GM12892 (cell line): ENCODE measurements around the gene JAG2.

ENCODE experiments used
- DNase-seq: peaks from one replicate; pipeline ENCODE4 v3.0.0; 2011; ENCODE audit not compliant: insufficient read length
- FAIRE-seq: peaks from 2 replicates; lab custom pipeline; 2011; peaks lifted over from hg19 to GRCh38; lab: Jason Lieb, UNC
- POLR2A ChIP-seq: IDR thresholded peaks from 2 replicates; pipeline ENCODE4 v1.6.1; 2011; ENCODE audit warnings: low read depth, low read length, control low read depth
- POLR2AphosphoS5 ChIP-seq: IDR thresholded peaks from 2 replicates; pipeline ENCODE4 v1.6.1; 2011; ENCODE audit warnings: low read depth, low read length, control low read depth
- TAF1 ChIP-seq: IDR thresholded peaks from 2 replicates; pipeline ENCODE4 v1.6.1; 2011; ENCODE audit warnings: low read depth, mild to moderate bottlenecking, control low read depth, low read length, borderline replicate concordance

Gene JAG2

DNA sequence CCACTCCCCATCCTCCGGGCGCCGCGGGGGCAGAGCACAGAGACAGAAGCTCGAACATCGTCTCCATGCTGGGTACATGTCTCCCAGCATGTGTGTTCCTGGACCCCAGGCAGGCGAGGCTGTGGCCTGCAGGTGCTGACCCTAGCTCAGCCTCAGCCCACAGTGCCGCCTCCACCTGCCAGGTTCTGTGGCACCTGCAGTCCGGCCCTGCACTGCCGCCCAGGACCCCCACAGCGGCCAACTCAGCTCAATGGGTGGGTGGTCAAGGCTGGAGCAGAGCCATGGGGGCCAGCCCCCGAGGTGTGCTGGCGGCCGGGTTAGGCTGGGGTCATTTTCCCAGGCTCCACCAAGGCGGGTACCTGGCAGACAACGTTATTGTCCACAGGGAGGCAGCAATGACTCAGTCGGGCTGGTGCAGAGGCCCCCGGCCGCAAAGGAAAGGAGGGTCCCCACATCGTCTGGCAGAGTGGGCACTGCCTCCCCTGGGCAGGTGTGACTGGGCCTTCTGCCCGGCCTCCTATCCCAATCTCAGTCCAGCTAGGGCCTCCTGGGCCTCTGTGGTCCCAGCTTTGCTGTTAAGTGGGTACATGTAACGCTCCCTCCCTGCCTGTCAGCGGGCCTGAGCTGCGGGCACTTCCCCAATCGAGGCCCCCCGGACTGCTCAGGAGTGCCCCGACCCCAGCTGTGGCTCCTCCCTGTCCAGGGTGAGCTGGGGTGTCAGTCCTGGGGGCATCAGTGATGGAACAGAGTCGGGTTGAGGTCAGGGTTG, 32.8 kb upstream of the JAG2 start:
- DNase-seq (no peak), FAIRE-seq (no peak)
- TF ChIP-seq TAF1 (no peak), POLR2AphosphoS5 (no peak), POLR2A (no peak)

DNA sequence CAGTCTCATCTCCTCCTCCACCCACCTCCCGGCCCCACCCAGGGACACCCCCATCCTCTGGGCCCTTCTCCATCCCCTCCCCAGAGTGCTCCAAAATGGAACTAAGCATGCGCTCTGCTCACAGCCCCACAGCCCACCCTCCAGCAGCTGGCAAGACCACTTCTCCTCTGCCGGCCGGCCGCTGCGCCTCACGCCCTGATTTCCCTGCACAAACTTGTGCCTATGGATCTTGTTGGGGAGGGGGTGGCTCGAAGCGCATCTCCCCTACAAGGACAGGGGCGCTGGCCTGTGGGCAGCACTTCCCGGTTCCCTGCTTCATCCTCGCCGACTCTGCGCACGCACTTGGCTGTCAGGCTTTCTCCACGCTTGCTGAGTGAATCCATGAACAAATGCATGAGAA, 32.1 kb upstream of the JAG2 start:
- TF ChIP-seq POLR2A = no peak
- TF ChIP-seq POLR2AphosphoS5 = no peak
- TF ChIP-seq TAF1 = no peak
- FAIRE-seq = no peak
- DNase-seq = no peak

DNA sequence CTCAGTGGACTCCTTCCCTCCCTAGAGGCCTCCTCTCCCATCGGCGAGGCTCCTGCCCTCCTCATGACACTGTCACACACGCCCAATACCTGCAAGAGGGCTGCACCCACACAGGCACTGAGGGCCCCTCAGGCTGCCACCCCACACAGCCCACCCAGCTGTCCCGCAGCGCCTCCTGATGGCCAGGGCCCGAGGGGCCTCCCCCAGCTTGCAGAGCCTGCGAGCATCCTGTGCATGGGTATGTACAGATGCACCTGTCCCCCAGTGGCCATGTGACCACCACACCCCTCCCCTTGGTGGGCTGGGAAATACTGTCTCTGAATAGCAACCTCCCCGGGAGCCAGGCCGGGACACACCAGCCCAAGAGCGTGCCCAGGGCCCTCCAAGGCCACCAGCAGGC, 31.5 kb upstream of the JAG2 start:
- DNase-seq (no peak), FAIRE-seq (no peak)
- no peak for TF ChIP-seq POLR2AphosphoS5
- no peak for TF ChIP-seq TAF1
- TF ChIP-seq POLR2A = no peak

DNA sequence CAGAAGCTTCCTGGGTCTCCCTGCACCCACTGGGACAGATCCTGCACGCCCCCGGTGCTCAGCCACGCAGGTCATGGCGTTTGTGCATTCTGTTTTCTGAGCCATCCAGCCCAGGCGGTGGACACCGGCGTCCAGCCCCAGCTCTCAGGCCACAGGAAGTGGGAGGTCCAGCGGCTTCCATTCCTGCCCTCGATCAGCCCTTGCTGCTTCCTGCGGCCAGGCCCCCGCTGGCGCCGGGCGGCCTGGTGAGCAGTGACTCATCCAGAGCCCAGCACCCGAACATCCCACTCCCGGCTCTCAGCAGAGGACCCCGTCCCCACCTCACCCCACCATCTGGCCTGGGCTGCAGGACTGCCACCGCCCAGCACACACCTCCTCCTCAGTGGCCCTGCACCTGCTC, 30.5 kb upstream of the JAG2 start:
- TF ChIP-seq POLR2AphosphoS5 (no peak), TAF1 (no peak), POLR2A (no peak)
- no peak for FAIRE-seq
- DNase-seq = no peak

DNA sequence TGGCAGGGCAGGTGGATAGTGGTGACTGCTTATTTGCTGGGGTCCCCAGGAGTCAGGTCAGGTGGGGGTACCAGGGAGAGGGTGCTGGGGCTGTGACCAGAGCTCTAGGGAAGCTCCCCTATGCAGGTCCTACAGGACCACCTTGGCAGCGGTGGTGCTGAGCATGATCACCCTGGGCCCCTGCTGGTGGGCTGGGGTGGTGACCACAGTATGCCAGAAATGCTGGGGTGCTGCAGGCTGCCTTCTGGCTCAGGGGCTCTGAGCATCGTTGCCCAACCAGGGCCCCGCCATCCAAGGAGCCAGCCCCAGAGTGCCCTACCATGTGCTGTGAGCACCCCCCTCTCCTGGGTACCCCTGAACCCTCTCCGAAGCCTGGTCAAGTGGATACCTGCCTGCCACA, 30.0 kb upstream of the JAG2 start:
- no peak for DNase-seq
- TF ChIP-seq TAF1 (no peak), POLR2A (no peak), POLR2AphosphoS5 (no peak)
- no peak for FAIRE-seq

DNA sequence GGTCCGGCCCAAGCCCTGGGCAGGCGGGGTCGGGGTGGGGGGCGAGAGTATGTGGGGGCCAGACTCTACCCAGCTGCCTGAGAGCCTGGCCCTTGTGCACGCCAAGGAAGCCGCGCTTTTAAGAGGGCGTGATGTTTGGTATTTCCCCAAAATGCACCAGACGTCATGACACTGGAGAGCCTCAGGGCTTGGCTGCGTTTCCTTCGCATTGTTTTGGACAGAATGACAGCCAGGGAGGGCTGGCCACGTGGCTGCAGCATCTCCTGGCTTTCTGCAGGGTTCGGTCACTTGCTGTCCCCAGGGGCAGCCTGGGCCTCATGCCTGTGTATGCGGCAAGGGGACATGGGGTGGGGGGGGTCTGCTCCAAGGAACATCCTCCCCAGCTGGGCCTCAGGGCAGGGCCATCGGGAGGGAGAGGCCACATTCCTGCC, 28.6 kb upstream of the JAG2 start:
- TF ChIP-seq POLR2AphosphoS5 (no peak), TAF1 (no peak)
- DNase-seq (no peak), FAIRE-seq (no peak)

DNA sequence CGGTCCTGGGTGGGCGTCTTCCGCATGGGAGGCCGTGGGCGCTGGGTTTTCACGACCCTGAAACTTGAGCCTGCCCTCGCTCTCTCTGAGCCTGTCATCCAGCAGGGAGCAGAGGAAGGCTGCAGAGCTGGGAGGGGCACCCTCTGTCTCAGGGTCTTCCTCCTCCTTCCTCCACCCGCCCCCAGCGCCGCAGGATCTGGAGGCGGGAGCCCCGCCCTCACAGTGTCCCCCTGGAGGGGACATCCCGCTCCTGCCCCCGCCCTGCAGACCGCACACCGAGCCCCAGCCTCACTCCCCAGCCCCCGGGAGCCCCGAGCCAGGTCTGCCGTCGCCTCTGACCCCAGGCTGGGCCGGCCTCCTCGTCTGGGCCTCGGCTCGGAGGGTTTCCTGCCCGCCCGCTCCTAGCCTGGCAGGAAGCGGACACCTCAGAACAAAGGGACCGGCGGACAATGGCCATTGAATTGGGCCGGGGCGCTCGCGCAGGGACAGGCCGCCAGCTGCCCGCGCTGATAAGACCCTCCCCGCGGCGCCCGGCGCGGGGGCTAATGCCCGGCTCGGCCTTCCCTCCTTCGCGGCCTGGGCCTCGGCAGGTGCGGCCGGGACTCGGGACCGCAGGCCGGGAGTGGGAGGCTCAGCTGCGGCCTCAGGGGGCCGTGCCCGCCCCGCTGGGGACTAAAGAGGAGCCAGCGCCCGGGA, 27.8 kb upstream of the JAG2 start:
- DNase-seq (no peak), FAIRE-seq (no peak)
- TF ChIP-seq POLR2AphosphoS5 = no peak
- no peak for TF ChIP-seq POLR2A
- TF ChIP-seq TAF1 = no peak

DNA sequence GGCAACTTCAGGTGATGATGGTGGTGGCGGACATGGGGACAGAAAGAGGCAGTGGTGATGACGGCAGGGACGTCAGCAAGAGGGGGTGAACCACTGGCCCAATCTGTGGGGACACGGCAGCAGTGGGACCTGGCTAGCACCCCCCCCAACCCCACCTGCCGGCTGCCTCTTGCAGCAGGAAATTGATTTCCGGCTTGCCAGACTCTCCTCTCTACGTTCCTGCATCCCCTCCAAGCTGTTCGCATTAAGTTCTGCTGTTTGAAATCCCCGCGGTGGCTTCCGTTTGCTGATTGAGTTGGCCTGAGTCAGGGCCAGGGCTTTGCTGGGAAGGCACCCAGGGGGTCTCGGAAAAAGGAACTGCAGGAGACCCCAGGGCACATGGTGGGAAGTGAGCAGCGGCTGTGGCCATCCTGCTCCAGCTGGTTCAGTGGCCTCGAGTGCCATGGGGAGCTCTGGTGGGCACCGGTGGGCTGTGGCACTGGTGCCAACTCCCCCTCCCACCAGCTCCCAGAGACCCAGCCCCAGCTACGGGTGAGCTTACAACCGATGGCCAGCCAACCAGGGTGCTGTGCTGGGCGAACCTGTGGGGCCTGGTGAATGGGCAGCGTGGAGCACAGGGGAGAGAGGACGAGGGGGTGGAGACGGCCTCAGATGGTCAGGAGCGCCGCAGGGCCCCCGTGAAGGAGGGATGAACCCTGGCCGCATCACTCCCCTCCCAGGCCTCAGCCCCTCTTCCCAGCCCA, 27.1 kb upstream of the JAG2 start:
- FAIRE-seq = peak; percentile 9
- no peak for TF ChIP-seq POLR2AphosphoS5
- TF ChIP-seq POLR2A = no peak
- TF ChIP-seq TAF1 = no peak
- no peak for DNase-seq

DNA sequence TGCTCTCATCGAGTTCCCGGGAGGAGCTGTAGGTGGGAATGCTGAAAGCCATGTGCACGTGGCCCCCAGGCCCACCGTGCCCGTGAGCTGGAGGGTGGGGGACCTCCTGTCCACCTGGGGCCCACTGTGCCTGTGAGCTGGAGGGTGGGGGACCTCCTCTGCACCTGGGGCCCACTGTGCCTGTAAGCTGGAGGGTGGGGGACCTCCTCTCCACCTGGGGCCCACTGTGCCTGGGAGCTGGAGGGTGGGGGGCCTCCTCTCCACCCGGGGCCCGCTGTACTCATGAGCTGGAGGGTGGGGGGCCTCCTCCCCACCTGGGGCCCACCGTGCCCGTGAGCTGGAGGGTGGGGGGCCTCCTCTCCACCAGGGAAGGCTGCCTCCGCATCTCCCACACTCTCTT, 26.5 kb upstream of the JAG2 start:
- no peak for TF ChIP-seq POLR2AphosphoS5
- no peak for TF ChIP-seq POLR2A
- no peak for TF ChIP-seq TAF1
- FAIRE-seq (no peak), DNase-seq (no peak)

DNA sequence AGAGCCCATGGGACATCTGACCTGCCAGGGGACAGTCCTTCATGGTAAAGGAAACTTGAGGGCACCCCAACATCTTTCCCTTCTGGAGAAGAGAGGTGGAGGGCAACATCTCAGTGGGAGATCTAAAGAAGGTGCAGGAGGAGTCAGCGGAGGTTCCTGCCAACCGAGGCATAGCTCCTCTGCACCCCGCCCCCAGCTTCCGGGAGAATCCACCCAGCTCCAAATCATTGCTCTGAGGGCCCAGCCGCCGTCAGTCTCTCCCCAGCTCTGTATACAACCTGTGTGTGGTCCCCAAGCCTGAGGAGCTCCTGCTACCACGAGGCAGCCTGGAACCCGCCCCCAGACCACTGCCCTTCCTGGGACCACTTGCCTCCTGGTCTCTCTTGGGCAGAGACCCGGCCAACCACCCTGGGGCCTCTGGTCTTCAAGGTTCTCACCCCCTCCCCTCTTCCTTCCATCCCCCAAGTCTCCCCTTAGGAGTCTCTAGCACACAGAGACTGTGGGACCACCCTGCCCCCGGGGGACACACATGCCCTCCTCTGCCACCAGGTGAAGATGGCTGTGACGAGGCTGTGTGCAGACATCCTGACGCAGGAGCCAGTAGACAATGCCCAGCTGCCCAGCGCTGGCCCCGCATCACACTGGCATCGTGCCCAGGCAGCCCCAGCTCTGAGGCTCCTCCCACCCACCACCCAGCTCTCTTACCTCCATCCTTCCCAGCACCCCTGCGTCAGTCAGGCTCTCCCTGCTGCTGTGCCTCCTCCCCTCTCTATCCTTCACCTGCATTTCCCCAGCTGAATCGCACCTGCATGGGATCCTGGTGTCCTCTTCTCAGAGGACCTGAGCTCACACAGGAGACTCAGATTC, 25.6 kb upstream of the JAG2 start:
- TF ChIP-seq TAF1 = no peak
- no peak for TF ChIP-seq POLR2A
- no peak for TF ChIP-seq POLR2AphosphoS5
- DNase-seq (no peak), FAIRE-seq (peak; percentile 40)

DNA sequence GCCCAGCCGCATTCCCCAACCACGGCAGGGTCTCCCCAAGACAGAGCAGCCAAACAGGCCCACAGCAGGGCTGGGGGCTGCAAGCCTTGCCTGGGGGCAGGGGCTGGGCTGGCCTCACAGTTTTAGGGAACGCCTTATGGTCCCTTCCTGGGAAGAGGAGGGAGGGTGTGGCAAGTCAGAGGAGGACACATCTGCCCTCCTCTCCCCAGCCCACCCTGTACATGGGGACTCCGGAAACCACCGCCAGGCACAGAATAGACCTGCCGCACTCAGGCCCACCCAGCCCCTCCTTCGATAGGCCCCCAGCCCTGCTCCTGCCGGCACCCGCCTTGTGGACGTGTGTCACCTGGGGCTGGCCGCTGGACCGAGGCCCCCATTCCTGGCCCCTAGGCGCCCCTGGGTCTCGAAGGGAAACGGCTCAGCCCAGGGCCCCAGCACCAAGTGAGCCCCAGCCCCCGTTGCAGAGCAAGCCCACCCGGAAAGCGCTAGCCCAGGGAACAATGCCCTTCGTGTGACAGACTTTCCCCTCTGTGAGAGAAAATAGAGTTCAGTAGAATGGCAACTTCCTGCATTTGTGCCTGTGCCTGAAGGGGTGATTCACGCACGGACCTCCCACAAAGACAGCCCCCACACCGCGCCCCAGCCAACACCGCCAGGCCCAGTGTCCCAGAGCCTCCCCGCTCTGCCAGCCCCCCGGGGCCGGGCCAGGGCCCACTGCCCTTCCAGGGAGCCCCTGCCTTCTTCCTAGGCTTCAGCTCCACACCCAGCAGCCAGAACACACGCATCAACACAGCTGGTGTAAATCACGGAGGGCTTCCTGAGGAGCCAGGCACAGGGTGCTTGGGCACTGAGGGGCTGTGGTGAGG, 24.5 kb upstream of the JAG2 start:
- DNase-seq (no peak), FAIRE-seq (no peak)
- no peak for TF ChIP-seq POLR2A
- TF ChIP-seq POLR2AphosphoS5 = no peak
- TF ChIP-seq TAF1 = no peak
